ENCODE results near the gene DNMT1.

Gene DNMT1

GRCh38 chr19:10112037-10112761 is 82.6 kb downstream of the DNMT1 start:
- peak overlapping the region; percentile 32 to 35 for H3K4me3 ChIP-seq (ENCODE audit: low read depth in 1 of 2, low read length in 2 of 2)
- H3K9me3 ChIP-seq (ENCODE audit: control insufficient read depth in 1 of 2, low read length in 2 of 2): no peaks in the 10 kb centered on the region
- no peaks in the 10 kb centered on the region for H3K27me3 ChIP-seq (ENCODE audit: control insufficient read depth in 1 of 2, insufficient read depth in 2 of 2, low read length in 2 of 2)
- no peak overlapping the region for H3K9ac ChIP-seq (ENCODE audit: low read depth in 1 of 2, low read length in 2 of 2)
- peaks cover 30 to 70% of the 10 kb centered on the region in 2 donors for H3K36me3 ChIP-seq (ENCODE audit: control insufficient read depth in 1 of 2, insufficient read depth in 2 of 2, low read length in 2 of 2)
- no peak overlapping the region for H3K27ac ChIP-seq (ENCODE audit: low read depth, low read length)
- peaks cover 11 to 24% of the 10 kb centered on the region in 2 donors for H3K4me1 ChIP-seq (ENCODE audit: control insufficient read depth in 1 of 2, insufficient read depth in 2 of 2, low read length in 2 of 2)

- Histone ChIP-seq H3K27ac (ENCODE audit: low read depth, low read length) (no peak within 1 kb of the TSS), H3K9ac (ENCODE audit: low read depth in 1 of 2, low read length in 2 of 2) (no peak within 1 kb of the TSS), H3K36me3 (ENCODE audit: control insufficient read depth in 1 of 2, insufficient read depth in 2 of 2, low read length in 2 of 2) (peaks cover 24 to 62% of the 10 kb centered on the region in 2 donors), H3K4me1 (ENCODE audit: control insufficient read depth in 1 of 2, insufficient read depth in 2 of 2, low read length in 2 of 2) (peaks cover 16 to 30% of the 10 kb centered on the region in 2 donors), H3K9me3 (ENCODE audit: control insufficient read depth in 1 of 2, low read length in 2 of 2) (no peaks in the 10 kb centered on the region), H3K4me3 (ENCODE audit: low read depth in 1 of 2, low read length in 2 of 2) (peak within 1 kb of the TSS; percentile 32 to 35), H3K27me3 (ENCODE audit: control insufficient read depth in 1 of 2, insufficient read depth in 2 of 2, low read length in 2 of 2) (no peaks in the 10 kb centered on the region)
Measured at GRCh38 chr19:10111405-10111811, 83.3 kb downstream of the DNMT1 start, which contains the start of gene P2RY11. TSS of gene P2RY11 (plus strand) at chr19:10111693. CDS start at chr19:10111722, 29 bp downstream.

- peaks cover 21 to 58% of the 10 kb centered on the region in 2 donors for H3K36me3 ChIP-seq (ENCODE audit: control insufficient read depth in 1 of 2, insufficient read depth in 2 of 2, low read length in 2 of 2)
- H3K4me3 ChIP-seq (ENCODE audit: low read depth in 1 of 2, low read length in 2 of 2): no peak overlapping the region
- H3K4me1 ChIP-seq (ENCODE audit: control insufficient read depth in 1 of 2, insufficient read depth in 2 of 2, low read length in 2 of 2): peaks cover 16 to 30% of the 10 kb centered on the region in 2 donors
- no peaks in the 10 kb centered on the region for H3K27me3 ChIP-seq (ENCODE audit: control insufficient read depth in 1 of 2, insufficient read depth in 2 of 2, low read length in 2 of 2)
- no peaks in the 10 kb centered on the region for H3K9me3 ChIP-seq (ENCODE audit: control insufficient read depth in 1 of 2, low read length in 2 of 2)
- H3K9ac ChIP-seq (ENCODE audit: low read depth in 1 of 2, low read length in 2 of 2): no peak overlapping the region
- no peak overlapping the region for H3K27ac ChIP-seq (ENCODE audit: low read depth, low read length)
Measured at GRCh38 chr19:10110972-10111317, 83.8 kb downstream of the DNMT1 start.

- Histone ChIP-seq H3K4me1 (ENCODE audit: control insufficient read depth in 1 of 2, insufficient read depth in 2 of 2, low read length in 2 of 2) (peaks cover 21 to 37% of the 10 kb centered on the region in 2 donors), H3K9me3 (ENCODE audit: control insufficient read depth in 1 of 2, low read length in 2 of 2) (no peaks in the 10 kb centered on the region), H3K4me3 (ENCODE audit: low read depth in 1 of 2, low read length in 2 of 2) (no peak overlapping the region), H3K27ac (ENCODE audit: low read depth, low read length) (no peak overlapping the region), H3K27me3 (ENCODE audit: control insufficient read depth in 1 of 2, insufficient read depth in 2 of 2, low read length in 2 of 2) (no peaks in the 10 kb centered on the region), H3K9ac (ENCODE audit: low read depth in 1 of 2, low read length in 2 of 2) (no peak overlapping the region), H3K36me3 (ENCODE audit: control insufficient read depth in 1 of 2, insufficient read depth in 2 of 2, low read length in 2 of 2) (peaks cover 21 to 52% of the 10 kb centered on the region in 2 donors)
Measured at GRCh38 chr19:10110076-10110971, 84.4 kb downstream of the DNMT1 start.

- Histone ChIP-seq H3K9ac (ENCODE audit: low read depth in 1 of 2, low read length in 2 of 2) (no peak overlapping the region), H3K9me3 (ENCODE audit: control insufficient read depth in 1 of 2, low read length in 2 of 2) (no peaks in the 10 kb centered on the region), H3K4me3 (ENCODE audit: low read depth in 1 of 2, low read length in 2 of 2) (no peak overlapping the region), H3K27me3 (ENCODE audit: control insufficient read depth in 1 of 2, insufficient read depth in 2 of 2, low read length in 2 of 2) (no peaks in the 10 kb centered on the region), H3K4me1 (ENCODE audit: control insufficient read depth in 1 of 2, insufficient read depth in 2 of 2, low read length in 2 of 2) (peaks cover 21 to 39% of the 10 kb centered on the region in 2 donors), H3K27ac (ENCODE audit: low read depth, low read length) (no peak overlapping the region), H3K36me3 (ENCODE audit: control insufficient read depth in 1 of 2, insufficient read depth in 2 of 2, low read length in 2 of 2) (peaks cover 21 to 44% of the 10 kb centered on the region in 2 donors)
Measured at GRCh38 chr19:10109528-10109927, 85.2 kb downstream of the DNMT1 start.

- H3K36me3 ChIP-seq (ENCODE audit: control insufficient read depth in 1 of 2, insufficient read depth in 2 of 2, low read length in 2 of 2): peaks cover 21 to 39% of the 10 kb centered on the region in 2 donors
- H3K4me1 ChIP-seq (ENCODE audit: control insufficient read depth in 1 of 2, insufficient read depth in 2 of 2, low read length in 2 of 2): peaks cover 17 to 31% of the 10 kb centered on the region in 2 donors
- no peak overlapping the region for H3K9ac ChIP-seq (ENCODE audit: low read depth in 1 of 2, low read length in 2 of 2)
- peak overlapping the region in 1 of 2 donors; percentile 78 for H3K4me3 ChIP-seq (ENCODE audit: low read depth in 1 of 2, low read length in 2 of 2)
- H3K27ac ChIP-seq (ENCODE audit: low read depth, low read length): no peak overlapping the region
- H3K27me3 ChIP-seq (ENCODE audit: control insufficient read depth in 1 of 2, insufficient read depth in 2 of 2, low read length in 2 of 2): no peaks in the 10 kb centered on the region
- no peaks in the 10 kb centered on the region for H3K9me3 ChIP-seq (ENCODE audit: control insufficient read depth in 1 of 2, low read length in 2 of 2)
Measured at GRCh38 chr19:10107817-10108367, 86.9 kb downstream of the DNMT1 start.

- H3K36me3 ChIP-seq (ENCODE audit: control insufficient read depth in 1 of 2, insufficient read depth in 2 of 2, low read length in 2 of 2): peaks cover 21 to 39% of the 10 kb centered on the region in 2 donors
- H3K27me3 ChIP-seq (ENCODE audit: control insufficient read depth in 1 of 2, insufficient read depth in 2 of 2, low read length in 2 of 2): no peaks in the 10 kb centered on the region
- H3K9ac ChIP-seq (ENCODE audit: low read depth in 1 of 2, low read length in 2 of 2): peak overlapping the region; percentile 68 to 85
- no peaks in the 10 kb centered on the region for H3K9me3 ChIP-seq (ENCODE audit: control insufficient read depth in 1 of 2, low read length in 2 of 2)
- no peak overlapping the region for H3K27ac ChIP-seq (ENCODE audit: low read depth, low read length)
- peaks cover 20 to 27% of the 10 kb centered on the region in 2 donors for H3K4me1 ChIP-seq (ENCODE audit: control insufficient read depth in 1 of 2, insufficient read depth in 2 of 2, low read length in 2 of 2)
- H3K4me3 ChIP-seq (ENCODE audit: low read depth in 1 of 2, low read length in 2 of 2): peak overlapping the region; percentile 78 to 88
Measured at GRCh38 chr19:10107254-10107653, 87.5 kb downstream of the DNMT1 start.

- H3K36me3 ChIP-seq (ENCODE audit: control insufficient read depth in 1 of 2, insufficient read depth in 2 of 2, low read length in 2 of 2): peaks cover 21 to 37% of the 10 kb centered on the region in 2 donors
- peaks cover 22 to 26% of the 10 kb centered on the region in 2 donors for H3K4me1 ChIP-seq (ENCODE audit: control insufficient read depth in 1 of 2, insufficient read depth in 2 of 2, low read length in 2 of 2)
- no peaks in the 10 kb centered on the region for H3K9me3 ChIP-seq (ENCODE audit: control insufficient read depth in 1 of 2, low read length in 2 of 2)
- no peaks in the 10 kb centered on the region for H3K27me3 ChIP-seq (ENCODE audit: control insufficient read depth in 1 of 2, insufficient read depth in 2 of 2, low read length in 2 of 2)
- H3K27ac ChIP-seq (ENCODE audit: low read depth, low read length): peak within 1 kb of the TSS; percentile 34
- peak within 1 kb of the TSS; percentile 68 to 85 for H3K9ac ChIP-seq (ENCODE audit: low read depth in 1 of 2, low read length in 2 of 2)
- H3K4me3 ChIP-seq (ENCODE audit: low read depth in 1 of 2, low read length in 2 of 2): peak within 1 kb of the TSS; percentile 78 to 88
Measured at GRCh38 chr19:10106100-10106936, 88.4 kb downstream of the DNMT1 start, which contains the start of gene PPAN. TSS of gene PPAN (plus strand) at chr19:10106362. CDS start at chr19:10106395, 33 bp downstream.

GRCh38 chr19:10105509-10106099 is 89.1 kb downstream of the DNMT1 start:
- no peaks in the 10 kb centered on the region for H3K9me3 ChIP-seq (ENCODE audit: control insufficient read depth in 1 of 2, low read length in 2 of 2)
- H3K27ac ChIP-seq (ENCODE audit: low read depth, low read length): peak overlapping the region; percentile 34
- no peak overlapping the region for H3K9ac ChIP-seq (ENCODE audit: low read depth in 1 of 2, low read length in 2 of 2)
- no peaks in the 10 kb centered on the region for H3K27me3 ChIP-seq (ENCODE audit: control insufficient read depth in 1 of 2, insufficient read depth in 2 of 2, low read length in 2 of 2)
- H3K36me3 ChIP-seq (ENCODE audit: control insufficient read depth in 1 of 2, insufficient read depth in 2 of 2, low read length in 2 of 2): peaks cover 21 to 31% of the 10 kb centered on the region in 2 donors
- H3K4me1 ChIP-seq (ENCODE audit: control insufficient read depth in 1 of 2, insufficient read depth in 2 of 2, low read length in 2 of 2): peaks cover 22 to 26% of the 10 kb centered on the region in 2 donors
- H3K4me3 ChIP-seq (ENCODE audit: low read depth in 1 of 2, low read length in 2 of 2): peak overlapping the region in 1 of 2 donors; percentile 57

Data from duodenal mucosa (tissue), 2 donors.